GM12874 (cell line): Measurements from ENCODE around the gene MAMDC2.

Experiments used
- TF ChIP-seq, protein P1 (sequence below): IDR thresholded peaks from 2 replicates; pipeline ENCODE4 v1.5.1; 2011; ENCODE audit warnings: low read depth, mild to moderate bottlenecking, control low read depth, low read length, moderate library complexity; ENCODE audit not compliant: insufficient read depth

Gene MAMDC2

DNA sequence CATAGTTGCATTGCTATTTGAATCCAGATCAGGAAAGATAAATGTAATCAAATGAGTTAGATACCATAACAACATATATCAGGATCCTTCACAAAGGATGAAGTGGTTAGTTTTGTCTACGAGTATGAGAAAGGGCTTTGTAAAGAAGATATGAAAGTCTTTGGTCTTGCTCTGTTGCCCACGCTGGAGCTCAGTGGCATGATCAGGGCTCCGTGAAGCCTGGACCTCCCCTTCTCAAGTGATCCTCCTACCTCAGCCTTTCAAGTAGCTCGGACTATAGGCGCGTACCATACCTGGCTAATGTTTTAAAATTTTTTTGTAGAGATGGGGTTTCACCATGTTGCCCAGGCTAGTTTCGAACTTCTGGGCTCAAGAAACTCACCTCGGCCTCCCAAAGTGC is 217.0 kb downstream of the MAMDC2 start:
- TF ChIP-seq, protein P1, sequence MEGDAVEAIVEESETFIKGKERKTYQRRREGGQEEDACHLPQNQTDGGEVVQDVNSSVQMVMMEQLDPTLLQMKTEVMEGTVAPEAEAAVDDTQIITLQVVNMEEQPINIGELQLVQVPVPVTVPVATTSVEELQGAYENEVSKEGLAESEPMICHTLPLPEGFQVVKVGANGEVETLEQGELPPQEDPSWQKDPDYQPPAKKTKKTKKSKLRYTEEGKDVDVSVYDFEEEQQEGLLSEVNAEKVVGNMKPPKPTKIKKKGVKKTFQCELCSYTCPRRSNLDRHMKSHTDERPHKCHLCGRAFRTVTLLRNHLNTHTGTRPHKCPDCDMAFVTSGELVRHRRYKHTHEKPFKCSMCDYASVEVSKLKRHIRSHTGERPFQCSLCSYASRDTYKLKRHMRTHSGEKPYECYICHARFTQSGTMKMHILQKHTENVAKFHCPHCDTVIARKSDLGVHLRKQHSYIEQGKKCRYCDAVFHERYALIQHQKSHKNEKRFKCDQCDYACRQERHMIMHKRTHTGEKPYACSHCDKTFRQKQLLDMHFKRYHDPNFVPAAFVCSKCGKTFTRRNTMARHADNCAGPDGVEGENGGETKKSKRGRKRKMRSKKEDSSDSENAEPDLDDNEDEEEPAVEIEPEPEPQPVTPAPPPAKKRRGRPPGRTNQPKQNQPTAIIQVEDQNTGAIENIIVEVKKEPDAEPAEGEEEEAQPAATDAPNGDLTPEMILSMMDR: no peak

DNA sequence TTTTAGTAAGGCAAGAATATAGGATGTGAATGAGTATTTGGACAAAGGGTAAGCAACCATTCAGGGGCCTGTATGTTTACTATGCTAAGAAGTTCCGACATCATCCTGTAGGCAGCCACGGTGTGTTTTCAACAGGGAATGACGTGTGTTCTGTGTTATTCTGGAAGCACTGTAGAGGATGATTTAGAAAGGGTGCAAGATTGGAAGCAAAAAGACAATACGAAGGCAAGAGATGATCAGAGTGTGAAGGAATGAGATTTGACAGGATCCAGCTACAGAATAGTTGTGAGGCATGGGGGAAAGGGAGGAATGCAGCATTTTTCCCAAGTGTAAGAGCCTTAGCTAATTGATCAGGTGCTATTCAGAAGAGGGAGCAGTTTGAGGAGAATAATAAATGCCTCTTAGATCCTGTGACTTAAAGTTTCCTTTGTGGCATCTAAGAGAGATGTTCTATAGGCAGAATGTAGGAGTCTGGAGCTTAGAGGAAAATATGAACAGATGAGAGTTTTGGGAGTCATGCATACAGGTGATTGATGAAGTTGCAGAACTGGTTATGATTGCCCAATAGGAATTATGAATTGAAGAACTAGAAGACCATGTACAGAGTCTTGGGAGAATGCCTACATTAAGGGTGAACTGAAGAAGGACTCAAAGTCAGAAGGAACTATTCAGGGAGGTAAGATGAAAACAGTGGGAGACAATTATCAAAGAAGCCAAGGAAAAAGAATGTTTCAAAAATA is 217.7 kb downstream of the MAMDC2 start:
- TF ChIP-seq, protein P1: no peak

DNA sequence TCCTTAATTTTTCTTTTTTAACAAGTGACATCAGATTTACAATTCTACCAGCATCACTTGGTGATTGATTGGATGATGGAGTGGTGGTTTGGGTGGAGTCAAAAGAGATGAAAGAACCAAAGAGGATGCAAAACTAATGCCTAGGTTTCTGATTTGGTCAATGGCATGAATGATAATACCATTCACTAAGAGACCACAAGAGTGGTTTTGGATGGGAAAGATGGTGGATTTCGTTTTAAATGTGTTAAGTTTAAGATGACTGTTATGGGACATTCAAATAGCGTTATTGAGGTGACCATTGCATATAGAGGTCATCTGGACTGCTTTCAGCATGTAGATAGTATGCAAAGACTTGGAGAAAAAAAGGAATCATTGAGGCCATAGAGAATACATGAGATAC is 218.7 kb downstream of the MAMDC2 start:
- TF ChIP-seq, protein P1: no peak

DNA sequence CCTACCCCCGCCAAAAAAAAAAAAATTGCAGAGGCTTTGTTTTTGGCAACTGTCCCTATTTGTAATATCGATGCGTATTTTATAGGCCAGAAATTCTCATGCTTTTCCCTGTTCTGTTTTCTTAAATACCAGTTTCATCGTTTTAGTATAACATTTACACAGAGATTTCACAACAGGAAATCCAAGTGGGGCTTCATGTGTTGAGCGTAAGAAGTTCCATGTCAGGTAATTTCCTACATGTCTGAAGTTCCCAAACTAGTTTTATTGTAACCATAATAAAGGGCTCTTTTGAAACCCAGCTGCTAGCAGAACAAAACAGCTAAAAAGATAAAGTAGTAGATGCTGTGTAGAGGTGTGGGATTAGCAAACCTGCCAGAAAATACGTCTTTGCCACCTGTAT is 219.3 kb downstream of the MAMDC2 start:
- TF ChIP-seq, protein P1: no peak

DNA sequence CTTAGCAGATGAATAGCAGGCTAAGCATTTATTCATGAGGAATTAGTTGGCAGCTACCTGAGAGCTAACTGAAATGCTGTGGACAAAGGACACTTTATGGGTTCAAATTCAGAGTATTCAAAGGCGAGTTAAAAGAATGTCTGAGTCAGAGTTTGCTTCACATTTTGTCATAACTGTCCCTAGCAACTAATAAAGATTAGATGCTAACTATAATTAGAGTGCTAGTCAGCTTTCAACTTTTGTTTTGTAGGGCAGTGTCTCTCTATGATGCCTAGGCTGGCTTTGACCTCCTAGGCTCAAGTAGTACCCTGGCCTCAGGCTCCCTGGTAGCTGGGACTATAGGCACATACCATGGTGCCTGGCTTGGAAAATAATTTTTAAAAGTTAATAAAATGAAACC is 219.8 kb downstream of the MAMDC2 start:
- TF ChIP-seq, protein P1: no peak
